HG03045 (cell line): ENCODE measurements around the gene EOMES.

Source experiments
- ATAC-seq: cut with Tn5 transposase; IDR thresholded peaks from one replicate; pipeline ENCODE4 v1.9.1; 2021; ENCODE audit warnings: mild to moderate bottlenecking, moderate library complexity; ENCODE audit not compliant: unreplicated experiment

Gene EOMES

DNA sequence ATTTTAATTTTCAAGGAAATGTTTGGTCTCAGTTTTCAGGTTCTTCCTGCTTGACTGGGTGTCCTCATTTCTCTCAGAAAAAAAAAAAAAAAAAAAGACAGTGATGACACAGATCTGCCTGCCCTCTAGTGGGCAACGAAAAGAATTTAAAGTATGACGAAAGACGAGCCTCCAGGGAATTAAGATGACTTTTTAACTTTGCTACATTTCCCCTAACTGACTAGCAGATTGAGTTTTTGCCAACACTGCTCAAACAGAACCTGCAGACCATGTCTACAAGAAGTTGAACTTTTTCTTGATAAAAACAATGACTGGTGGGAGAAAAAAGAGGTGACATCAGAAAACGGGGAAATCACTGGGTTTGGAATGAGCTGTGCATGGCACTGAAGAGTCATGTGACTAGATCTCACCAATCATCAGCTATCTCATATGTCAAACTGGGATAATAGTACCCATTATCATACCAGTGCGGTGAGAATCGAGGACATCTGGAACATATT lies 40.8 kb downstream of the EOMES start:
- peak; percentile 71 for ATAC-seq

DNA sequence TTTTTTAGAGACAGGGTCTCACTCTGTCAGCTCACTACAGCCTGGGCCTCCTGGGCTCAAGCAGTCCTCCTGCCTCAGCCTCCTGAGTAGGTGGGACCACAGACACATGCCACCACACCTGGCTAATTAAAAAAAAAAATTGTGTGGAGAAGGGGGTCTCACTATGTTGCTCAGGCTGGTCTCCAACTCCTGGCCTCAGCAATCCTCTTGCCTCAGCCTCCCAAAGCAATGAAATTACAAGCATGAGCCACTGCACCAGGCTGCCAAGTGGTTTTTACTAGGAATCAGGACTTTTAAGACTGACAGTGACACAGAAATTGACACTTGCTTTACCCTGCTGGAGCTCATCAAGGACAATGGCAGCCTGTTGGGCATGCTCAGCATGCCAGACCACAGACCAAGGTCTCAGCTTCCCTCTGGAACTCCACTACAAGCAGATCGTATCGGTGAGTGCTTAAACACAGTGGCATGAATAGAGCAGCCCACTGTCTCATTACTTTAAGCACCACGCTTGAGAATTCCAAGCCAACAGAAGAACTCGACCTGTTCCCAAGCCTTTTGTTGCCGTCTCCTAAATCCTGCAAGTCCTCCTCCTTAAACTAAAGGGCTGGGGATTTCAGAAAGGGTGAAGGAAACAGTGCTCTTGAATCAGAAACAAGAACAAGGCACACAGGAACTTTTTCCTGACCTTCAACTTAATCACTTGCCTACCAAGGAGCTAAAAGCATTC lies 41.4 kb downstream of the EOMES start:
- ATAC-seq = peak; percentile 8

DNA sequence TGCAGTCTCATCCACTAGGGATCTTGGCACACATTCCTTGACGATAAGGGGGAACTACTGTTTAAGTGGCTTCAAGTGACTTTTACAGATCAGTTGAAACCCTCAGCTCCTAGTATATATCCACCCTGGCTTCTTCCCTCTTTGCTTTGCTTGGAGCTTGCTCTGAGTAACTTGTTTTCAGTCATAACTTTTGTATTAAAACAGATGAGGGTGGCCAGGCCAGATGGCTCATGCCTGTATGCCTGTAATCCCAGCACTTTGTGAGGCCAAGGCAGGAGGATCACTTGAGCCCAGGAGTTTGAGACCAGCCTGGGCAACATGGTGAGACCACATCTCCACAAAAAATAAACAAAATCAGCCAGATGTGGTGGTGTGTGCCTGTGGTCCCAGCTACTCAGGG lies 42.4 kb downstream of the EOMES start:
- ATAC-seq = no peak

GRCh38 chr3:27678234-27678633 lies 43.9 kb downstream of the EOMES start:
- no peak for ATAC-seq

- no peak for ATAC-seq
Measured at GRCh38 chr3:27677565-27677964, 44.6 kb downstream of the EOMES start.

- no peak for ATAC-seq
Measured at GRCh38 chr3:27675287-27675686, 46.8 kb downstream of the EOMES start.

DNA sequence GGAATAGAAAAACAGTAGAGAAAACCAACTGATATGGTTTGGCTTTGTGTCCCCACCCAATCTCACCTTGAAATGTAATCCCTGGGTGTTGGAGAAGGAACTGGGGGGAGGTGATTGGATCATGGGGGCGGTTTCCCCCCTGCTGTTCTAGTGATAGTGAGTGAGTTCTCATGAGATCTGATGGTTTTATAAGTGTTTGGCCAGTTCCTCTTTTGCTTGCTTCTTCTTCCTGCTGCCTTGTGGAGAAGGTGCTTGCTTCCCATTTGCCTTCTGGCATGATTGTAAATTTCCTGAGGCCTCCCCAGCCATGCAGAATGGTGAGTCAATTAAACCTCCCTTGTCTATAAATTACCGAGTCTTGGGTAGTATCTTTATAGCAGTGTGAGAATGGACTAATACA lies 48.4 kb downstream of the EOMES start:
- ATAC-seq = no peak

DNA sequence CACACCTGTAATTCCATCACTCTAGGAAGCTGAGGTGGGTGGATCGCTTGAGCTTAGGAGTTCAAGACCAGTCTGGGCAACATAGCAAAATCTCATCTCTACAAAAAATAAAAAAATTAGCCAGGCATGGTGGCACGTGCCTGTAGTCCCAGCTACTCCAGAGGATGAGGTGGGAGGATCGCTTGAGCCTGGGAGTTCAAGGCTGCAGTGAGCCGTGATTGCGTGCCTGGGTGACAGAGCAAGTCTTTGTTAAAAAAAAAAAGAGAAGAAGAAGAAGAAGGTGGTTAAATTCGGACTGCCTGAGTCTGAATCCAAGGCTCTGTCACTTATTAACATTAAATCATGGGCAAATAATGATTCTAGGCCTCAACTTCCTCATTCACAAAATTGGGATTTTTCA lies 51.0 kb downstream of the EOMES start:
- ATAC-seq = no peak

DNA sequence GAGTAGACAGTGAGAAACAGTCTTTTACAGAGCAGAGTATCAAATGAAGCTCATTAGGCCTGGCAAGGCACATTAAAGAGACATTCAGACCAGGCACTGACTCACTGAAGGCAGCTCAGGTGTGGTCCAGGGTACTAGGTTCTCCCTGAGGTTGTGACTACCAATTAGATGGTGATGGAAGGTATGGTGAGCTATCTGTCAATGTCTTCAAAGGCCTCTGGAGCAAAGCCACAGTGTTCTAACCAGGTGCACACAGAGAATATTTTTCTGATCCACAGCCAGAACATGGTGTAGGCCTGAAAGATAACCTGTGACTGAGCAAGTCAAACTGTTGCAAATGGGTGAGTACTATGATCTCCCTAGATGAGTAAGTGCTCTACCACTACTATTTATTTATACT lies 51.5 kb downstream of the EOMES start:
- no peak for ATAC-seq

GRCh38 chr3:27669591-27669990 lies 52.5 kb downstream of the EOMES start:
- ATAC-seq = peak; percentile 44

GRCh38 chr3:27667751-27668150 lies 54.4 kb downstream of the EOMES start:
- ATAC-seq = no peak

DNA sequence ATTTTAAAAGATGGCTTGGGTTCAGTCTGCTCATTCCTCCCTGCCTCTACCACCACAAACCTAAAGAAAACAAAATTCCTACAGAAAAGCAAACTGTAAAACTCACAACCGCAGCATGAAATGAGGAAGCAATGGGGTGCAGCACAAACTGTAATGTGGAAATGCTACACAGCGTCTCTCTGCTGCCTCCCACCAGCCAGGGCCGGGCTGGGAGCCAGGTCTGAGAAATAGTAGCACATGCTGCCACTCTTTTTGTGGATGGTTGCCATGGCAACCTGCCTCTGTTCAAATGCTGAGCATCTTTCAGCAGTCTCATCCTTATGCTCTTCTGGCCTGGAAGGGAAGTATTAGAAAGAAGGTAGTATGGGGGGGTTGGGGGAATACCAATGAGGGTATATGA lies 55.4 kb downstream of the EOMES start:
- peak; percentile 32 for ATAC-seq

DNA sequence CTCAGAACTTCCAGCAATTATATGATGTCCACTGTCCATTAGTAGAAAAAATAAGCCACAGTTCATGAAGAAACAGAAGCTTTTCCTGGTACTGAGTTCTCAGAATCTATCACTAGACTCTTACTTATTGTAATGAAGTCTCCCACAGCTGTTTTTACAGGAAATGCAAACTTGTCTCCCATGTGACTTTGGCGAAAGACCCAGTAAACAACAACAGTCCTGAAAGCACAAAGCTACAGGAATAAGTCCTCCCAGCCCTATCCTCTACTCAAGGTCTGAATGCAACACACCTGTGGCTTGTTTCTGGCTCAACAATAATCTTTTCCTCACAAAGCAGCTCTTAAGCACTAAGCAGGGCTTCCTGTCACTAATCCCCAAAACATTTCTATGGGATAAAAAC lies 55.9 kb downstream of the EOMES start:
- peak; percentile 78 for ATAC-seq
